Glomerular visceral epithelial cell (primary cell): ENCODE measurements around the gene PTCHD1.

Source experiments
- DNase-seq: peaks from one replicate; pipeline ENCODE4 v3.0.0-alpha.2; 2016; ENCODE audit errors: extremely low spot score

The PTCHD1 gene

GRCh38 chrX:23398570-23398969 lies 63.9 kb downstream of the PTCHD1 start:
- no peak for DNase-seq

GRCh38 chrX:23403849-23404248 lies 69.2 kb downstream of the PTCHD1 start:
- DNase-seq = no peak

- DNase-seq = no peak
Observed at GRCh38 chrX:23422912-23423311, 88.3 kb downstream of the PTCHD1 start.

- no peak for DNase-seq
Observed at GRCh38 chrX:23434356-23434884, 99.8 kb downstream of the PTCHD1 start.

- no peak for DNase-seq
Observed at GRCh38 chrX:23435108-23435507, 100.5 kb downstream of the PTCHD1 start.

- no peak for DNase-seq
Observed at GRCh38 chrX:23435575-23435974, 100.9 kb downstream of the PTCHD1 start.

- DNase-seq = no peak
Observed at GRCh38 chrX:23436875-23437274, 102.2 kb downstream of the PTCHD1 start.

- no peak for DNase-seq
Observed at GRCh38 chrX:23451266-23451665, 116.6 kb downstream of the PTCHD1 start.
